AG09309 (cell line): ENCODE results near the gene MAGI1.

Source experiments
- DNase-seq: peaks from one replicate; pipeline ENCODE4 v3.0.0-alpha.2; 2010; ENCODE audit warnings: low read depth
- H3K4me3 ChIP-seq: 2 replicates; pipeline ENCODE4 v1.5.1; 2011; ENCODE audit warnings: mild to moderate bottlenecking, low read depth, low read length, moderate library complexity; ENCODE audit not compliant: control insufficient read depth
- CTCF ChIP-seq: IDR thresholded peaks from 2 replicates; pipeline ENCODE4 v1.5.1; 2011; ENCODE audit warnings: mild to moderate bottlenecking, low read depth, low read length, inconsistent platforms; ENCODE audit not compliant: insufficient read depth, control insufficient read depth; ENCODE audit errors: missing control alignments

Gene MAGI1

GRCh38 chr3:66041116-66041515 lies 2.4 kb upstream of the MAGI1 start:
- DNase-seq = peak; percentile 55
- TF ChIP-seq CTCF = no peak
- H3K4me3 ChIP-seq = no peak overlapping the region

GRCh38 chr3:66039590-66039887 lies 821 bp upstream of the MAGI1 start:
- no peak for DNase-seq
- peak overlapping the region; percentile 50 for H3K4me3 ChIP-seq

GRCh38 chr3:66038384-66038725 lies 363 bp downstream of the MAGI1 start:
- no peak for TF ChIP-seq CTCF
- peak overlapping the region; percentile 89 for H3K4me3 ChIP-seq
- DNase-seq = no peak

More at GRCh38 chr3:66039590-66039887, 821 bp upstream of the MAGI1 start:
- no peak for TF ChIP-seq CTCF

GRCh38 chr3:66037986-66038369 lies 740 bp downstream of the MAGI1 start:
- H3K4me3 ChIP-seq = peak overlapping the region; percentile 89
- no peak for TF ChIP-seq CTCF
- DNase-seq = no peak

GRCh38 chr3:66037330-66037985 lies 1.3 kb downstream of the MAGI1 start:
- DNase-seq = no peak
- H3K4me3 ChIP-seq = peak overlapping the region; percentile 89
- TF ChIP-seq CTCF = peak; percentile 35

GRCh38 chr3:66036586-66037148 lies 2.1 kb downstream of the MAGI1 start:
- peak overlapping the region; percentile 89 for H3K4me3 ChIP-seq
- no peak for TF ChIP-seq CTCF

More at GRCh38 chr3:66036586-66037148, 2.1 kb downstream of the MAGI1 start:
- DNase-seq = no peak
